ENCODE measurements around the gene IER3IP1. TPM values are rescaled to one million over a fixed set of nuclear protein-coding genes. Genes with fewer than 3 reads are reported as not detected.
A peak's percentile ranks its signal among the peaks of the same experiment; 100 is the strongest.
"Not testable (repeated sequence)": the region's sequence is repeated elsewhere in the genome, so short reads cannot be mapped to it uniquely, and the experiment has no call there.

Gene IER3IP1
- total RNA-seq, 4 donors from 2014 or later: 2.2 to 11.6 (median 5.8) TPM

- Histone ChIP-seq H3K36me3 (no peaks in the 10 kb centered on the region), H3K4me1 (peaks cover 0 to 8% (median 3%) of the 10 kb centered on the region in 4 donors), H3K9me3 (no peaks in the 10 kb centered on the region), H3K27ac (no peak overlapping the region), H3K27me3 (no peaks in the 10 kb centered on the region), H3K4me3 (no peak overlapping the region)
- intact Hi-C loops (cut with DNase I; ENCODE audit: low total_unique reads): no loop called here
- WGBS, 2 donors (ENCODE audit: low coverage in 1 of 2): 79 to 100% methylated on average over 1 to 2 of the region's 2 CpGs
- in situ Hi-C loops (cut with MboI; ENCODE audit: low pct_ligation_motif_present in 1 of 4, low pct_unique_long_range_greater_than_20kb in 1 of 4, low sequenced_read_pairs in 3 of 4): no loop called here
- no peak for DNase-seq
- TF ChIP-seq POLR2AphosphoS5 (IDR thresholded peaks at IDR 0.05) (no peak), CTCF (IDR thresholded peaks at IDR 0.05) (no peak), EP300 (IDR thresholded peaks at IDR 0.05; ENCODE audit: low read depth) (no peak), POLR2A (IDR thresholded peaks at IDR 0.05) (no peak)
Measured at GRCh38 chr18:47166294-47166693, 9.9 kb downstream of the IER3IP1 start.

DNA sequence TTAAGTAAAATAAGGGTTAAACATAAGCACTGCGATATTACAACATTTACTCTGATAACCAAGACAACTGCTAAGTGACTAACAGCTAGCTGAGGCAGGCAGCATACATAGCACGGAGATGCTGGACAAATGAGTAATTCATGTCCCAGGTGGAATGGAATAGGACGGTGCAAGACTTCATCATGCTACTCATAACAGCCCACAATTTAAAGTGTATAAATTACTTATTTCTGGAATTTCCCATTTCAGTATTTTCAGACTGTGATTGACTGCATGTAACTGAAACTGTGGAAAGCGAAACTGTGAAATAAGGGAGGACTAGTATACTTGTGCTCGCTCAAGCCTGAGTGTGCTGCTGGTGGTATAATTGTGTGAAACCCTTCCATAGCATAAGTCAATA is 12.9 kb downstream of the IER3IP1 start:
- Histone ChIP-seq H3K4me3 (no peak overlapping the region), H3K36me3 (no peaks in the 10 kb centered on the region), H3K4me1 (peaks cover 0 to 8% (median 3%) of the 10 kb centered on the region in 4 donors), H3K27me3 (no peaks in the 10 kb centered on the region), H3K9me3 (no peaks in the 10 kb centered on the region), H3K27ac (no peak overlapping the region)
- 79 to 82% methylated on average over 5 of the region's 5 CpGs for WGBS, 2 donors (ENCODE audit: low coverage in 1 of 2)
- TF ChIP-seq POLR2A (IDR thresholded peaks at IDR 0.05) (no peak), EP300 (IDR thresholded peaks at IDR 0.05; ENCODE audit: low read depth) (no peak), CTCF (IDR thresholded peaks at IDR 0.05) (no peak), POLR2AphosphoS5 (IDR thresholded peaks at IDR 0.05) (no peak)
- intact Hi-C loops (cut with DNase I; ENCODE audit: low total_unique reads): no loop called here
- no peak for DNase-seq
- in situ Hi-C loops (cut with MboI; ENCODE audit: low pct_ligation_motif_present in 1 of 4, low pct_unique_long_range_greater_than_20kb in 1 of 4, low sequenced_read_pairs in 3 of 4): no loop called here

- intact Hi-C loops (cut with DNase I; ENCODE audit: low total_unique reads) (no loop called here), in situ Hi-C loops (cut with MboI; ENCODE audit: low pct_ligation_motif_present in 1 of 4, low pct_unique_long_range_greater_than_20kb in 1 of 4, low sequenced_read_pairs in 3 of 4) (no loop called here)
- TF ChIP-seq CTCF (IDR thresholded peaks at IDR 0.05) (no peak), EP300 (IDR thresholded peaks at IDR 0.05; ENCODE audit: low read depth) (no peak), POLR2A (IDR thresholded peaks at IDR 0.05) (no peak), POLR2AphosphoS5 (IDR thresholded peaks at IDR 0.05) (no peak)
- Histone ChIP-seq H3K9me3 (no peaks in the 10 kb centered on the region), H3K4me1 (no peaks in the 10 kb centered on the region), H3K36me3 (peaks cover 0 to 2% (median 0%) of the 10 kb centered on the region in 4 donors), H3K4me3 (no peak overlapping the region), H3K27me3 (no peaks in the 10 kb centered on the region), H3K27ac (no peak overlapping the region)
- DNase-seq: no peak
- WGBS, 2 donors (ENCODE audit: low coverage in 1 of 2): 96 to 100% methylated on average over 5 of the region's 5 CpGs
Measured at GRCh38 chr18:47160256-47160655, 15.9 kb downstream of the IER3IP1 start.

- intact Hi-C loops (cut with DNase I; ENCODE audit: low total_unique reads); H3K4me3 ChIP-seq; H3K4me1 ChIP-seq; DNase-seq; in situ Hi-C loops (cut with MboI; ENCODE audit: low pct_ligation_motif_present in 1 of 4, low pct_unique_long_range_greater_than_20kb in 1 of 4, low sequenced_read_pairs in 3 of 4); H3K27ac ChIP-seq; H3K9me3 ChIP-seq; H3K27me3 ChIP-seq: not testable (repeated sequence)
- WGBS, 2 donors (ENCODE audit: low coverage in 1 of 2): 92 to 94% methylated on average over 4 to 16 of the region's 16 CpGs
- H3K36me3 ChIP-seq: peaks cover 0 to 16% (median 1%) of the 10 kb centered on the region in 4 donors
Measured at GRCh38 chr18:47158404-47158803, 17.8 kb downstream of the IER3IP1 start.

DNA sequence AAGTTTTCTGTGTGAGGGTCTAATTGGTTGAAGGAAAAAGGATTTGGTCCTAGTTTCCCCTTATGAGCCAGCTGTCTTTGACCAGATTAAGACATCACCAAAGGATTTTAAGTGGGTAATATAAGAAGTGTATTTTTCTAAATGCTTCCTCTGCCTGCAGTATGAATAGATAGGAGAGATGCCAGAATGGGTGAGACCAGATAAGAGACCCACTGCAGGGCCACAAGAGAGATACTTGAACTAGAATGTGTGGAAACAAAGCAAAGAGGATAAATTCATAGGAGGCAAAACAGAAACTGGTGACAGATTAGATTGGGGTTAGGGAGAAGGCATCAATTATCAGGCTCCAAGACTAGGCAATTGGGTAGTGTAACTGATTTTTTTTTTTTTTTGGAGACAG is 24.7 kb downstream of the IER3IP1 start:
- Histone ChIP-seq H3K4me3 (peak overlapping the region in 1 of 4 donors; percentile 75), H3K36me3 (peaks cover 0 to 16% (median 1%) of the 10 kb centered on the region in 4 donors), H3K9me3 (no peaks in the 10 kb centered on the region), H3K27ac (peak overlapping the region in 3 of 4 donors; percentile 91 to 96 (median 93)), H3K4me1 (peaks cover 12 to 21% (median 21%) of the 10 kb centered on the region in 4 donors), H3K27me3 (no peaks in the 10 kb centered on the region)
- intact Hi-C loops (cut with DNase I; ENCODE audit: low total_unique reads) (no loop called here), in situ Hi-C loops (cut with MboI; ENCODE audit: low pct_ligation_motif_present in 1 of 4, low pct_unique_long_range_greater_than_20kb in 1 of 4, low sequenced_read_pairs in 3 of 4) (no loop called here)
- TF ChIP-seq POLR2A (IDR thresholded peaks at IDR 0.05): no peak
- no peak for TF ChIP-seq POLR2AphosphoS5 (IDR thresholded peaks at IDR 0.05)
- no peak for TF ChIP-seq CTCF (IDR thresholded peaks at IDR 0.05)
- TF ChIP-seq EP300 (IDR thresholded peaks at IDR 0.05; ENCODE audit: low read depth): no peak
- DNase-seq: no peak
